HEK293T (cell line): Measurements from ENCODE around the gene CRY2.
"Not testable (repeated sequence)": the region's sequence is repeated elsewhere in the genome, so short reads cannot be mapped to it uniquely, and the experiment has no call there.

ENCODE experiments used
- CTCF ChIA-PET: fragments of 350-600 bp; formaldehyde crosslinking; extraction: SDS; loops from one replicate; lab custom pipeline; 2021; ENCODE audit warnings: antibody characterized with exemption, inconsistent platforms; lab: Yijun Ruan, JAX
- POLR2A ChIA-PET: fragments of 350-600 bp; formaldehyde crosslinking; extraction: SDS; loops from one replicate; lab custom pipeline; 2020; ENCODE audit warnings: antibody characterized with exemption, inconsistent platforms; lab: Yijun Ruan, JAX
- DNase-seq: peaks from one replicate; pipeline ENCODE4 v3.0.0; 2012; ENCODE audit warnings: mixed read lengths; ENCODE audit errors: extremely low spot score
- ARNT ChIP-seq: fragments of 450-650 bp; IDR thresholded peaks from 2 replicates; pipeline ENCODE4 v1.6.1; 2017; ENCODE audit warnings: mild to moderate bottlenecking
- BHLHE40 ChIP-seq: fragments of 450-650 bp; IDR thresholded peaks from 2 replicates; pipeline ENCODE4 v1.6.1; 2016; ENCODE audit warnings: mild to moderate bottlenecking, moderate library complexity, borderline replicate concordance
- CTBP1 ChIP-seq: fragments of 450-650 bp; IDR thresholded peaks from 2 replicates; pipeline ENCODE4 v1.6.1; 2016; ENCODE audit warnings: borderline replicate concordance
- ELF4 ChIP-seq: fragments of 450-650 bp; IDR thresholded peaks from 2 replicates; pipeline ENCODE4 v1.6.1; 2017; ENCODE audit warnings: antibody characterized with exemption
- FOXA1 ChIP-seq: fragments of 450-650 bp; IDR thresholded peaks from 2 replicates; pipeline ENCODE4 v1.6.1; 2016; ENCODE audit warnings: mild to moderate bottlenecking
- FOXK2 ChIP-seq: fragments of 450-650 bp; IDR thresholded peaks from 2 replicates; pipeline ENCODE4 v1.6.1; 2016; ENCODE audit warnings: mild to moderate bottlenecking
- FOXM1 ChIP-seq: fragments of 450-650 bp; IDR thresholded peaks from 2 replicates; pipeline ENCODE4 v1.6.1; 2017; ENCODE audit warnings: mild to moderate bottlenecking, borderline replicate concordance
- HDGF ChIP-seq: fragments of 450-650 bp; IDR thresholded peaks from 2 replicates; pipeline ENCODE4 v1.6.1; 2017; ENCODE audit warnings: antibody characterized with exemption, borderline replicate concordance
- L3MBTL2 ChIP-seq: fragments of 450-650 bp; conservative IDR thresholded peaks from 2 replicates; pipeline ENCODE4 v1.6.1; 2016; ENCODE audit warnings: mild to moderate bottlenecking
- LEF1 ChIP-seq: fragments of 450-650 bp; IDR thresholded peaks from 2 replicates; pipeline ENCODE4 v1.6.1; 2017; ENCODE audit warnings: mild to moderate bottlenecking, borderline replicate concordance
- NFRKB ChIP-seq: fragments of 450-650 bp; IDR thresholded peaks from 2 replicates; pipeline ENCODE4 v1.6.1; 2016; ENCODE audit warnings: mild to moderate bottlenecking, moderate library complexity
- PKNOX1 ChIP-seq: fragments of 450-650 bp; IDR thresholded peaks from 2 replicates; pipeline ENCODE4 v1.6.1; 2016
- SP1 ChIP-seq: fragments of 450-650 bp; IDR thresholded peaks from 2 replicates; pipeline ENCODE4 v1.6.1; 2017
- SUZ12 ChIP-seq: fragments of 450-650 bp; IDR thresholded peaks from 2 replicates; pipeline ENCODE4 v1.6.1; 2016; ENCODE audit warnings: mild to moderate bottlenecking
- TARDBP ChIP-seq: fragments of 450-650 bp; IDR thresholded peaks from 2 replicates; pipeline ENCODE4 v1.6.1; 2016
- ZNF384 ChIP-seq: fragments of 450-650 bp; IDR thresholded peaks from 2 replicates; pipeline ENCODE4 v1.6.1; 2016

The CRY2 gene

GRCh38 chr11:45895553-45896259, 48.4 kb downstream of the CRY2 start:
- ChIA-PET POLR2A (no interaction called here), CTCF (interaction anchor here (1.1 kb wide), 1 partner anchor 23 kb away, joined by 3 read pairs; no protein-coding TSS in a partner anchor)
- DNase-seq, result no peak
- TF ChIP-seq SUZ12, result no peak
- no peak for TF ChIP-seq ELF4
- TF ChIP-seq ZNF384, result no peak
- no peak for TF ChIP-seq TARDBP
- TF ChIP-seq L3MBTL2, result no peak
- no peak for TF ChIP-seq LEF1
- no peak for TF ChIP-seq NFRKB
- no peak for TF ChIP-seq ARNT
- TF ChIP-seq FOXM1, result no peak
- no peak for TF ChIP-seq BHLHE40
- no peak for TF ChIP-seq CTBP1
- TF ChIP-seq PKNOX1, result no peak
- no peak for TF ChIP-seq FOXK2
- TF ChIP-seq SP1, result no peak
- TF ChIP-seq HDGF, result no peak
- no peak for TF ChIP-seq FOXA1

- ChIA-PET POLR2A (interaction anchor here (1.0 kb wide), 1 partner anchor 12 kb away, joined by 3 read pairs; no protein-coding TSS in a partner anchor), CTCF (interaction anchor here (1.1 kb wide), 1 partner anchor 24 kb away, joined by 3 read pairs; no protein-coding TSS in a partner anchor)
- peak; percentile 45 for DNase-seq
- TF ChIP-seq FOXM1, result peak; percentile 55; the same call in 1 of the 2 replicates
- TF ChIP-seq BHLHE40, result no peak
- TF ChIP-seq HDGF, result no peak
- no peak for TF ChIP-seq TARDBP
- TF ChIP-seq FOXA1, result no peak
- TF ChIP-seq ZNF384, result no peak
These were observed 49.2 kb downstream of the CRY2 start for GRCh38 chr11:45896422-45896984.

- DNase-seq, result no peak
- ChIA-PET CTCF (interaction anchor here (0.7 kb wide), 1 partner anchor 66 kb away, joined by 3 read pairs; no protein-coding TSS in a partner anchor), POLR2A (no interaction called here)
- TF ChIP-seq SUZ12 (no peak), ELF4 (no peak), FOXA1 (no peak), NFRKB (no peak), LEF1 (no peak), ZNF384 (no peak), ARNT (no peak), BHLHE40 (no peak), PKNOX1 (no peak), FOXK2 (no peak), TARDBP (no peak), CTBP1 (no peak)
These were observed 50.3 kb downstream of the CRY2 start for GRCh38 chr11:45897556-45897955.

- ChIA-PET CTCF (interaction anchor here (0.8 kb wide), 2 partner anchors 26 to 27 kb away, joined by 3 read pairs; no protein-coding TSS in a partner anchor), POLR2A (interaction anchor here (0.8 to 1.0 kb wide), 2 partner anchors 12 to 14 kb away, joined by 3 to 4 read pairs; no protein-coding TSS in a partner anchor)
- no peak for DNase-seq
- TF ChIP-seq FOXA1, result no peak
- TF ChIP-seq ZNF384, result no peak
- no peak for TF ChIP-seq CTBP1
- TF ChIP-seq PKNOX1, result no peak
These were observed 51.8 kb downstream of the CRY2 start for GRCh38 chr11:45899086-45899447.

DNA sequence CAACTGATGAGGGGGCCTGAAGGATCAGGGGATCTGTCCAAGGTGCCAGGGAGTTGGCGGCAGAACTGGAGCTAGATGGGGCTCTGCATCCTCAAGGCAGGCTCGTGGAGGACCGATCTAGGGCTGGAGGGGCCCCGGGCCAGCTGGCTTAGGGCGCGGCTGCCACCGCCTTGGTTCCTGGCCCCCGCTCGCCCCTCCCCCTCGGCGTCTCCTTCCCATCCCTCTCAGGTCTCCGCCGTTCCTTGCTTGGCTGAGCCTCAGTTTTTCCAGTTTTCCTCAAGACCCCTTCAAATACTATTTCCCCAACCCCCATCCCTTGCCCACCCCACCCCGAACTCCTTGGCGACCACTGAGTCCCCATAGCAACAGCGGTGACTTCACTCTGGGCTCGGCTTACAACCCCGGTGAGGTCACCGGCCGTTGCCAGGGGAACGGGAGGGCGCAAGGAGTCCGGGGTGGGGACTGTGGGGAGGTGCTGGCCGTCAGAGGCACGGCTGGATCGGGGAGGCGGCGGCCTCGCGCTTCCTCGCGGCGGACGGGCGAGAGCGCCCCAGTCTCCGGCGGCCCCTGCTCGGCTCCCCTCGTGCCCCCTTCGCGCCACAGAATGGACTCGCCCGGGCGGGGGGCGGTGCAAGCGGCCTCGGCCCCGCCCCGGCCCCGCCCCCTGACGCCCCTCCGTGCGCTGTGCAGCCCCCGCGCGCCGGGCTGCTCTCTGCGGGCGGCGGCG, 52.3 kb downstream of the CRY2 start:
- ChIA-PET POLR2A (interaction anchor here (0.8 to 1.3 kb wide), 3 partner anchors 13 to 15 kb away, joined by 3 to 4 read pairs (median 3); no protein-coding TSS in a partner anchor), CTCF (interaction anchor here (0.8 kb wide), 1 partner anchor 27 kb away, joined by 3 read pairs; no protein-coding TSS in a partner anchor)
- TF ChIP-seq BHLHE40, result peak; percentile 69; the same call in 1 of the 2 replicates
- TF ChIP-seq PKNOX1, result no peak
- TF ChIP-seq ZNF384, result no peak
- TF ChIP-seq LEF1, result no peak
- TF ChIP-seq SUZ12, result no peak

GRCh38 chr11:45900175-45900800, 53.0 kb downstream of the CRY2 start:
- ChIA-PET POLR2A (interaction anchor here (1.3 to 1.6 kb wide), 2 partner anchors 15 to 17 kb away, joined by 3 read pairs; partner anchors contain the start of gene PEX16), CTCF (interaction anchor here (0.9 kb wide), 1 partner anchor 27 kb away, joined by 5 read pairs; no protein-coding TSS in a partner anchor)
- not testable (repeated sequence) for DNase-seq

More for the DNA sequence above, 52.3 kb downstream of the CRY2 start:
- peak; percentile 90 for DNase-seq
